Naive thymus-derived CD4-positive, alpha-beta T cell (primary cell): ENCODE data around the gene F12. TPM values are rescaled to one million over a fixed set of nuclear protein-coding genes. Genes with fewer than 3 reads are reported as not detected.

Experiments
- ATAC-seq: fragments of 150-1000 bp; cut with Tn5 transposase; 2 replicates; pipeline ENCODE4 v1.10.0; 2021; ENCODE audit warnings: mild to moderate bottlenecking, moderate library complexity
- CTCF ChIA-PET: fragments of 350-600 bp; sonication (Branson Sonifier 250); formaldehyde crosslinking; loops from one replicate; lab custom pipeline; 2021; ENCODE audit warnings: antibody characterized with exemption; lab: Charles Lee
- POLR2A ChIA-PET: fragments of 350-600 bp; sonication (Branson Sonifier 250); formaldehyde crosslinking; loops from one replicate; lab custom pipeline; 2021; ENCODE audit warnings: antibody characterized with exemption, inconsistent platforms; lab: Charles Lee
- DNase-seq, 9 donors: peaks; one replicate each; pipeline versions ENCODE4 v3.0.0 to v3.0.0-alpha.2; 2020 to 2022; ENCODE audit warnings: mixed read lengths in 1 of 9
- H3K27ac ChIP-seq: one replicate; pipeline ENCODE4 v1.7.0; 2013; ENCODE audit warnings: mild to moderate bottlenecking, low read depth, low read length, moderate library complexity
- H3K27me3 ChIP-seq, 2 donors: one replicate each; pipeline ENCODE4 v1.7.0; 2013; ENCODE audit warnings: low read length in 2 of 2, mild to moderate bottlenecking in 2 of 2, moderate library complexity in 2 of 2; ENCODE audit not compliant: control insufficient read depth in 2 of 2, insufficient read depth in 2 of 2
- H3K36me3 ChIP-seq, 3 experiments: 1 replicate in 2 of 3; 2 replicates in 1 of 3; pipeline ENCODE4 v1.7.0; 2013; ENCODE audit warnings: low read length in 3 of 3, mild to moderate bottlenecking in 3 of 3, moderate library complexity in 1 of 3; ENCODE audit not compliant: insufficient read depth in 3 of 3, control insufficient read depth in 2 of 3
- H3K4me1 ChIP-seq, 2 donors: one replicate each; pipeline ENCODE4 v1.7.0; 2013; ENCODE audit warnings: low read length in 2 of 2, mild to moderate bottlenecking in 2 of 2, moderate library complexity in 1 of 2; ENCODE audit not compliant: control insufficient read depth in 2 of 2, insufficient read depth in 2 of 2
- H3K4me3 ChIP-seq: 2 replicates; pipeline ENCODE4 v1.7.0; 2013; ENCODE audit warnings: mild to moderate bottlenecking, low read length
- H3K9me3 ChIP-seq, 3 experiments: 1 replicate in 2 of 3; 2 replicates in 1 of 3; pipeline ENCODE4 v1.7.0; 2013; ENCODE audit warnings: low read length in 3 of 3; ENCODE audit not compliant: control insufficient read depth in 2 of 3
- H3K27ac Mint-ChIP-seq, 9 donors: one replicate each; pipeline ENCODE4 v1.8.0; 2020 to 2022; ENCODE audit warnings: mixed read lengths in 9 of 9, mild to moderate bottlenecking in 8 of 9, moderate library complexity in 5 of 9, inconsistent platforms in 2 of 9
- H3K27me3 Mint-ChIP-seq, 5 donors: one replicate each; pipeline ENCODE4 v1.8.0; 2021 to 2022; ENCODE audit warnings: mixed read lengths in 5 of 5, mild to moderate bottlenecking in 1 of 5
- H3K36me3 Mint-ChIP-seq, 5 donors: one replicate each; pipeline ENCODE4 v1.8.0; 2020 to 2022; ENCODE audit warnings: mixed read lengths in 5 of 5, mild to moderate bottlenecking in 3 of 5, inconsistent platforms in 1 of 5
- H3K4me1 Mint-ChIP-seq, 7 donors: one replicate each; pipeline ENCODE4 v1.8.0; 2020 to 2022; ENCODE audit warnings: mixed read lengths in 7 of 7, mild to moderate bottlenecking in 3 of 7, inconsistent platforms in 1 of 7
- H3K4me3 Mint-ChIP-seq, 10 donors: one replicate each; pipeline ENCODE4 v1.8.0; 2020 to 2022; ENCODE audit warnings: mild to moderate bottlenecking in 10 of 10, mixed read lengths in 10 of 10, moderate library complexity in 6 of 10, inconsistent platforms in 2 of 10
- H3K9me3 Mint-ChIP-seq, 11 donors: one replicate each; pipeline ENCODE4 v1.8.0; 2020 to 2022; ENCODE audit warnings: mixed read lengths in 11 of 11, mild to moderate bottlenecking in 4 of 11, inconsistent platforms in 1 of 11, moderate library complexity in 1 of 11
- intact Hi-C, 2 donors: fragments of 100-400 bp; cut with micrococcal nuclease; formaldehyde crosslinking; loops; one replicate each; pipeline ENCODE4 v1.15.1; 2023
- polyA plus RNA-seq, 2 donors: library from polyadenylated mRNA; unstranded; fragments of 300-500 nt; fragmentation: Illumina TruSeq; gene quantifications; one replicate each; pipeline ENCODE4 v1.2.3, GENCODE V29; 2021
- total RNA-seq, 6 experiments: library from RNA in 5 of 6; stranded (reverse) in 5 of 6; gene quantifications; 1 replicate in 5 of 6; 2 replicates in 1 of 6; pipeline ENCODE4 v1.2.3 and lab custom pipeline; 2021 to 2026

Gene F12
- total and polyA plus RNA-seq, 7 experiments from 2014 or later, result 0.16 to 2.1 (median 0.49) TPM; not detected in 3

- Mint-ChIP-seq H3K4me1 (peaks cover 60 to 80% (median 69%) of the 10 kb centered on the region in 7 donors), H3K27ac (peak overlapping the region in 6 of 9 donors; percentile 12 to 92 (median 62)), H3K9me3 (peaks cover 0 to 14% (median 0%) of the 10 kb centered on the region in 11 donors), H3K27me3 (no peaks in the 10 kb centered on the region), H3K4me3 (peak overlapping the region in 5 of 10 donors; percentile 23 to 64 (median 40)), H3K36me3 (peaks cover 0 to 26% (median 8%) of the 10 kb centered on the region in 5 donors)
- H3K4me3 ChIP-seq, result no peak overlapping the region
- H3K4me1 ChIP-seq, result peaks cover 35 to 48% of the 10 kb centered on the region in 2 donors
- H3K27ac ChIP-seq, result no peak overlapping the region
- no peaks in the 10 kb centered on the region for H3K27me3 ChIP-seq
- intact Hi-C loops, result loop anchor here (5.0 kb wide), 4 partner anchors 222 to 817 kb away; partner anchors contain the start of genes NSD1 (in 1 of the 2), RNF44 (in 1 of the 2), TMED9 (in 1 of the 2) and ZNF346 (in 1 of the 2)
- no peaks in the 10 kb centered on the region for H3K9me3 ChIP-seq
- ATAC-seq (no peak), DNase-seq (no peak)
- CTCF ChIA-PET, result interaction anchor here (0.6 to 2.1 kb wide), 3 partner anchors 11 to 743 kb away, joined by 3 to 6 read pairs (median 5); no protein-coding TSS in a partner anchor
- H3K36me3 ChIP-seq, result peaks cover 0 to 22% (median 5%) of the 10 kb centered on the region in 3 experiments
- POLR2A ChIA-PET, result interaction anchor here (1.0 to 8.7 kb wide), 2 partner anchors 10 to 17 kb away, joined by 3 to 123 read pairs; no protein-coding TSS in a partner anchor
Observed at GRCh38 chr5:177354711-177355110, 54.7 kb downstream of the F12 start.

GRCh38 chr5:177354256-177354655 is 55.1 kb downstream of the F12 start:
- peak overlapping the region in 1 of 10 donors; percentile 30 for H3K4me3 Mint-ChIP-seq
- Histone ChIP-seq H3K9me3 (no peaks in the 10 kb centered on the region), H3K27ac (no peak overlapping the region), H3K36me3 (peaks cover 0 to 26% (median 5%) of the 10 kb centered on the region in 3 experiments), H3K4me1 (peaks cover 35 to 48% of the 10 kb centered on the region in 2 donors), H3K27me3 (no peaks in the 10 kb centered on the region), H3K4me3 (no peak overlapping the region)
- DNase-seq, result no peak
- H3K4me1 Mint-ChIP-seq, result peaks cover 60 to 80% (median 69%) of the 10 kb centered on the region in 7 donors
- CTCF ChIA-PET, result interaction anchor here (0.6 kb wide), 1 partner anchor 743 kb away, joined by 3 read pairs; no protein-coding TSS in a partner anchor
- intact Hi-C loops, result loop anchor here (5.0 kb wide), 3 partner anchors 222 to 817 kb away; partner anchors contain the start of genes NSD1 (in 1 of the 2), RNF44 (in 1 of the 2) and ZNF346 (in 1 of the 2)
- ATAC-seq, result no peak
- POLR2A ChIA-PET, result interaction anchor here (1.0 to 8.7 kb wide), 2 partner anchors 11 to 18 kb away, joined by 3 to 123 read pairs; no protein-coding TSS in a partner anchor
- H3K27ac Mint-ChIP-seq, result peak overlapping the region in 6 of 9 donors; percentile 8 to 92 (median 54)
- peaks cover 0 to 14% (median 0%) of the 10 kb centered on the region in 11 donors for H3K9me3 Mint-ChIP-seq
- H3K36me3 Mint-ChIP-seq, result peaks cover 0 to 24% (median 10%) of the 10 kb centered on the region in 5 donors
- no peaks in the 10 kb centered on the region for H3K27me3 Mint-ChIP-seq

- peak overlapping the region in 6 of 10 donors; percentile 10 to 49 (median 34) for H3K4me3 Mint-ChIP-seq
- CTCF ChIA-PET, result interaction anchor here (0.6 to 3.4 kb wide), 4 partner anchors 13 to 37 kb away, joined by 3 to 14 read pairs (median 8); no protein-coding TSS in a partner anchor
- no peaks in the 10 kb centered on the region for H3K27me3 Mint-ChIP-seq
Observed at GRCh38 chr5:177353093-177353492, 56.3 kb downstream of the F12 start.

More at GRCh38 chr5:177353093-177353492, 56.3 kb downstream of the F12 start:
- ATAC-seq (no peak), DNase-seq (no peak)
- H3K4me1 Mint-ChIP-seq, result peaks cover 56 to 78% (median 68%) of the 10 kb centered on the region in 7 donors
- peaks cover 0 to 24% (median 5%) of the 10 kb centered on the region in 3 experiments for H3K36me3 ChIP-seq
- no peak overlapping the region for H3K4me3 ChIP-seq
- POLR2A ChIA-PET, result interaction anchor here (0.7 to 2.4 kb wide), 2 partner anchors 8 to 16 kb away, joined by 6 to 28 read pairs; no protein-coding TSS in a partner anchor
- H3K27me3 ChIP-seq, result no peaks in the 10 kb centered on the region
- no peaks in the 10 kb centered on the region for H3K9me3 ChIP-seq
- H3K27ac Mint-ChIP-seq, result no peak overlapping the region
- H3K4me1 ChIP-seq, result peaks cover 32 to 49% of the 10 kb centered on the region in 2 donors
- no peak overlapping the region for H3K27ac ChIP-seq
- H3K9me3 Mint-ChIP-seq, result peaks cover 0 to 14% (median 0%) of the 10 kb centered on the region in 11 donors
- H3K36me3 Mint-ChIP-seq, result peaks cover 4 to 24% (median 10%) of the 10 kb centered on the region in 5 donors
- intact Hi-C loops, result loop anchor here (5.0 kb wide), 3 partner anchors 221 to 816 kb away; partner anchors contain the start of genes NSD1 (in 1 of the 2), RNF44 (in 1 of the 2) and ZNF346 (in 1 of the 2)

Other genes starting within 250 kb of the F12 start
- gene RAB24, start 105.8 kb downstream of the F12 start, total RNA-seq, result 10 to 100 TPM; 18.0 to 47.5 (median 24.3) TPM
- gene RAB24, start 105.8 kb downstream of the F12 start, polyA plus RNA-seq, result 10 to 100 TPM; 14.9 to 17.1 TPM
- gene PRELID1, start 105.8 kb downstream of the F12 start, total RNA-seq, result 100 to 1,000 TPM in 1 of 5 experiments, 10 to 100 TPM in 4; 49.0 to 172 (median 57.2) TPM
- 100 to 1,000 TPM; 155 to 177 TPM for gene PRELID1, start 105.8 kb downstream of the F12 start, polyA plus RNA-seq
- 10 to 100 TPM in 4 of 5 experiments, 1 to 10 TPM in 1; 8.8 to 39.8 (median 18.3) TPM for gene MXD3, start 97.7 kb downstream of the F12 start, total RNA-seq
- gene MXD3, start 97.7 kb downstream of the F12 start, polyA plus RNA-seq, result under 1 TPM; 0.63 to 0.75 TPM
- gene LMAN2, start 57.9 kb downstream of the F12 start, total RNA-seq, result 100 to 1,000 TPM in 2 of 5 experiments, 10 to 100 TPM in 3; 71.8 to 144 (median 99.7) TPM
- 100 to 1,000 TPM; 194 to 202 TPM for gene LMAN2, start 57.9 kb downstream of the F12 start, polyA plus RNA-seq
- gene RGS14, start 51.6 kb downstream of the F12 start, total RNA-seq, result 100 to 1,000 TPM in 3 of 5 experiments, 10 to 100 TPM in 2; 68.4 to 196 (median 112) TPM
- 100 to 1,000 TPM in 1 of 2 donors, 10 to 100 TPM in 1; 32.9 to 100 TPM for gene RGS14, start 51.6 kb downstream of the F12 start, polyA plus RNA-seq
- gene SLC34A1, start 25.1 kb downstream of the F12 start, total RNA-seq, result under 1 TPM in 2 of 5 experiments, not detected in 3; 0.27 to 0.29 TPM
- gene SLC34A1, start 25.1 kb downstream of the F12 start, polyA plus RNA-seq, result not detected
- not detected for gene PFN3, start 8.9 kb downstream of the F12 start, total RNA-seq
- not detected for gene PFN3, start 8.9 kb downstream of the F12 start, polyA plus RNA-seq
- 100 to 1,000 TPM; 161 to 246 (median 200) TPM for gene GRK6, start 17.1 kb upstream of the F12 start, total RNA-seq
- gene GRK6, start 17.1 kb upstream of the F12 start, polyA plus RNA-seq, result 100 to 1,000 TPM in 1 of 2 donors, 10 to 100 TPM in 1; 78.8 to 202 TPM
- 10 to 100 TPM in 2 of 5 experiments, 1 to 10 TPM in 3; 6.4 to 31.8 (median 6.8) TPM for gene PRR7, start 37.2 kb upstream of the F12 start, total RNA-seq
- 10 to 100 TPM; 11.7 to 19.4 TPM for gene PRR7, start 37.2 kb upstream of the F12 start, polyA plus RNA-seq
- 1 to 10 TPM; 1.2 to 8.8 (median 5.7) TPM for gene DBN1, start 64.1 kb upstream of the F12 start, total RNA-seq
- gene DBN1, start 64.1 kb upstream of the F12 start, polyA plus RNA-seq, result 1 to 10 TPM in 1 of 2 donors, under 1 TPM in 1; 0.64 to 2.2 TPM
- 10 to 100 TPM in 3 of 5 experiments, 1 to 10 TPM in 2; 4.1 to 63.2 (median 11.9) TPM for gene PDLIM7, start 88.0 kb upstream of the F12 start, total RNA-seq
- 1 to 10 TPM; 2.7 to 4.5 TPM for gene PDLIM7, start 88.0 kb upstream of the F12 start, polyA plus RNA-seq
- gene DOK3, start 100.3 kb upstream of the F12 start, total RNA-seq, result 10 to 100 TPM in 1 of 5 experiments, 1 to 10 TPM in 4; 2.4 to 67.1 (median 6.0) TPM
- under 1 TPM; 0.09 to 0.25 TPM for gene DOK3, start 100.3 kb upstream of the F12 start, polyA plus RNA-seq
- gene DDX41, start 107.4 kb upstream of the F12 start, total RNA-seq, result 100 to 1,000 TPM in 1 of 5 experiments, 10 to 100 TPM in 4; 65.8 to 126 (median 76.1) TPM
- gene DDX41, start 107.4 kb upstream of the F12 start, polyA plus RNA-seq, result 10 to 100 TPM; 39.2 to 54.6 TPM
- 100 to 1,000 TPM; 102 to 275 (median 175) TPM for gene FAM193B, start 145.0 kb upstream of the F12 start, total RNA-seq
- 1 to 10 TPM; 4.1 TPM for gene FAM193B, start 145.0 kb upstream of the F12 start, polyA plus RNA-seq
- 100 to 1,000 TPM in 1 of 5 experiments, 10 to 100 TPM in 4; 50.5 to 144 (median 67.5) TPM for gene TMED9, start 182.6 kb upstream of the F12 start, total RNA-seq
- gene TMED9, start 182.6 kb upstream of the F12 start, polyA plus RNA-seq, result 100 to 1,000 TPM in 1 of 2 donors, 10 to 100 TPM in 1; 99.7 to 103 TPM
- 10 to 100 TPM; 25.4 to 42.2 (median 32.1) TPM for gene B4GALT7, start 190.6 kb upstream of the F12 start, total RNA-seq
- gene B4GALT7, start 190.6 kb upstream of the F12 start, polyA plus RNA-seq, result 10 to 100 TPM; 18.8 to 24.9 TPM